NCI-H524 (cell line): ENCODE results near the gene PRKCA.
"Not testable (repeated sequence)": the region's sequence is repeated elsewhere in the genome, so short reads cannot be mapped to it uniquely, and the experiment has no call there.

Experiments used
- DNase-seq, 2 experiments: peaks; one replicate each; lab custom pipeline; 2025; lab: John Stamatoyannopoulos, UW

PRKCA gene

GRCh38 chr17:66353937-66354401 lies 51.6 kb downstream of the PRKCA start:
- DNase-seq = no peak

- peak; percentile 50 to 83 for DNase-seq
Observed at GRCh38 chr17:66354472-66354871, 52.1 kb downstream of the PRKCA start.

GRCh38 chr17:66354981-66355380 lies 52.6 kb downstream of the PRKCA start:
- DNase-seq = peak; percentile 19 to 42

GRCh38 chr17:66355510-66355909 lies 53.1 kb downstream of the PRKCA start:
- DNase-seq = no peak

- no peak for DNase-seq
Observed at GRCh38 chr17:66357037-66357436, 54.6 kb downstream of the PRKCA start.

- no peak for DNase-seq
Observed at GRCh38 chr17:66359351-66359750, 56.9 kb downstream of the PRKCA start.

GRCh38 chr17:66360961-66361565 lies 58.6 kb downstream of the PRKCA start:
- DNase-seq = not testable (repeated sequence)

GRCh38 chr17:66364508-66364907 lies 62.1 kb downstream of the PRKCA start:
- DNase-seq = no peak

GRCh38 chr17:66364990-66365490 lies 62.6 kb downstream of the PRKCA start:
- no peak for DNase-seq

- DNase-seq = no peak
Observed at GRCh38 chr17:66365903-66366302, 63.5 kb downstream of the PRKCA start.

- DNase-seq = no peak
Observed at GRCh38 chr17:66367107-66367506, 64.7 kb downstream of the PRKCA start.

GRCh38 chr17:66369830-66370229 lies 67.4 kb downstream of the PRKCA start:
- DNase-seq = no peak

GRCh38 chr17:66371561-66371960 lies 69.1 kb downstream of the PRKCA start:
- DNase-seq = no peak

GRCh38 chr17:66372182-66372581 lies 69.8 kb downstream of the PRKCA start:
- DNase-seq = no peak

GRCh38 chr17:66373079-66373478 lies 70.7 kb downstream of the PRKCA start:
- DNase-seq = no peak

GRCh38 chr17:66373944-66374817 lies 71.8 kb downstream of the PRKCA start:
- DNase-seq = peak; percentile 18 to 64

GRCh38 chr17:66375121-66375520 lies 72.7 kb downstream of the PRKCA start:
- peak in 1 of 2 experiments; percentile 40 for DNase-seq

- DNase-seq = no peak
Observed at GRCh38 chr17:66378296-66378695, 75.9 kb downstream of the PRKCA start.

- DNase-seq = no peak
Observed at GRCh38 chr17:66379544-66379943, 77.1 kb downstream of the PRKCA start.

GRCh38 chr17:66379996-66380395 lies 77.6 kb downstream of the PRKCA start:
- no peak for DNase-seq

GRCh38 chr17:66381701-66382362 lies 79.4 kb downstream of the PRKCA start:
- DNase-seq = no peak

GRCh38 chr17:66383333-66383732 lies 80.9 kb downstream of the PRKCA start:
- no peak for DNase-seq
